ENCODE results near the gene PF4V1. TPM values are rescaled to one million over a fixed set of nuclear protein-coding genes. Genes with fewer than 3 reads are reported as not detected.

The PF4V1 gene
- total RNA-seq, 2 donors from 2014 or later: not detected

- TF ChIP-seq CTCF (IDR thresholded peaks at IDR 0.05): no peak
- DNase-seq (ENCODE audit: low spot score) (no peak), ATAC-seq (ENCODE audit: insufficient number of reproducible peaks, low FRiP score, low read depth) (no peak)
- no peaks in the 10 kb centered on the region for H3K9me3 ChIP-seq
- H3K4me3 ChIP-seq: no peak overlapping the region
- H3K27ac ChIP-seq: no peak overlapping the region
- no peaks in the 10 kb centered on the region for H3K27me3 ChIP-seq (replicated peaks; ENCODE audit: insufficient read depth)
- H3K4me1 ChIP-seq (ENCODE audit: control insufficient read depth in 1 of 2, low read depth in 2 of 2): no peaks in the 10 kb centered on the region
- no peaks in the 10 kb centered on the region for H3K36me3 ChIP-seq
These were observed 8.8 kb upstream of the PF4V1 start for GRCh38 chr4:73844345-73844744.

GRCh38 chr4:73844806-73845205 is 8.3 kb upstream of the PF4V1 start:
- Histone ChIP-seq H3K4me3 (no peak overlapping the region), H3K4me1 (ENCODE audit: control insufficient read depth in 1 of 2, low read depth in 2 of 2) (no peaks in the 10 kb centered on the region), H3K27ac (no peak overlapping the region), H3K36me3 (no peaks in the 10 kb centered on the region), H3K9me3 (no peaks in the 10 kb centered on the region), H3K27me3 (replicated peaks; ENCODE audit: insufficient read depth) (no peaks in the 10 kb centered on the region)
- ATAC-seq (ENCODE audit: insufficient number of reproducible peaks, low FRiP score, low read depth) (no peak), DNase-seq (ENCODE audit: low spot score) (no peak)
- no peak for TF ChIP-seq CTCF (IDR thresholded peaks at IDR 0.05)

GRCh38 chr4:73847526-73848182 is 5.4 kb upstream of the PF4V1 start:
- Histone ChIP-seq H3K4me3 (no peak overlapping the region), H3K4me1 (ENCODE audit: control insufficient read depth in 1 of 2, low read depth in 2 of 2) (peaks cover 0 to under 1% of the 10 kb centered on the region in 2 donors), H3K9me3 (no peaks in the 10 kb centered on the region), H3K36me3 (no peaks in the 10 kb centered on the region), H3K27me3 (replicated peaks; ENCODE audit: insufficient read depth) (no peaks in the 10 kb centered on the region), H3K27ac (no peak overlapping the region)
- no peak for DNase-seq (ENCODE audit: low spot score)
- ATAC-seq (ENCODE audit: insufficient number of reproducible peaks, low FRiP score, low read depth): no peak
- TF ChIP-seq CTCF (IDR thresholded peaks at IDR 0.05): no peak

GRCh38 chr4:73848183-73848777 is 4.8 kb upstream of the PF4V1 start:
- Histone ChIP-seq H3K27me3 (replicated peaks; ENCODE audit: insufficient read depth) (no peaks in the 10 kb centered on the region), H3K27ac (no peak overlapping the region), H3K4me1 (ENCODE audit: control insufficient read depth in 1 of 2, low read depth in 2 of 2) (peaks cover 0 to 6% of the 10 kb centered on the region in 2 donors), H3K36me3 (no peaks in the 10 kb centered on the region), H3K4me3 (no peak overlapping the region), H3K9me3 (no peaks in the 10 kb centered on the region)
- ATAC-seq (ENCODE audit: insufficient number of reproducible peaks, low FRiP score, low read depth) (no peak), DNase-seq (ENCODE audit: low spot score) (no peak)
- TF ChIP-seq CTCF (IDR thresholded peaks at IDR 0.05): no peak

- no peak for TF ChIP-seq CTCF (IDR thresholded peaks at IDR 0.05)
- Histone ChIP-seq H3K36me3 (no peaks in the 10 kb centered on the region), H3K4me1 (ENCODE audit: control insufficient read depth in 1 of 2, low read depth in 2 of 2) (peaks cover 0 to 14% of the 10 kb centered on the region in 2 donors), H3K27me3 (replicated peaks; ENCODE audit: insufficient read depth) (no peaks in the 10 kb centered on the region), H3K4me3 (no peak overlapping the region), H3K9me3 (no peaks in the 10 kb centered on the region), H3K27ac (no peak overlapping the region)
- no peak for ATAC-seq (ENCODE audit: insufficient number of reproducible peaks, low FRiP score, low read depth)
- DNase-seq (ENCODE audit: low spot score): no peak
These were observed 2.7 kb upstream of the PF4V1 start for GRCh38 chr4:73850261-73850970.

All from thoracic aorta (tissue), 2 donors.